ENCODE measurements around the gene MARVELD2.

The MARVELD2 gene

DNA sequence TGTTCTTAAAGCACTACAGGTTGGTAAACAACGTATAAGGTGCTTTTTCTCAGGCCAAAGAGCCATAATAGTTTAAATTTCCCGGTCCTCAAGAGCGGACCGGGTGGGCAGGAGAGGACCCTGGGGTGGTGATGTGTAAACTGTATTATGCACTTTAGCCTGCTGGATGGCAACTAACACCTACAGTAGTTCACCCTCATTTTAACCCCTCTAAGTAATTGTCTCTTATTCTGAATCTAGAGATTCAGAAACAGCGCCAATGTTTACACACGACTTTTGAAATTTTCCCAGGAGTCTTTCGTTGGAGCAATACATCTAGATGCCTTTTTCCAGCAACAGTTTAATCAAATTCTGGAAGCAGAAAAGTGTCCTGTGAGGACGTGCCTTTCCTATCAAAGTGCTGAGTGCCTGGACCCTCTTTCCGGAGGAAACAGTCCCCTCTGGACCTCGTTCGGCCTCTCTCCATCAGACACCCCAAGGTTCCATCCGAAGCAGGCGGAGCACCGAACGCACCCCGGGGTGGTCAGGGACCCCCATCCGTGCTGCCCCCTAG lies 77.0 kb downstream of the MARVELD2 start:
- DNase-seq (ENCODE audit: low read depth in 1 of 2, low spot score in 1 of 2), result no peak

DNA sequence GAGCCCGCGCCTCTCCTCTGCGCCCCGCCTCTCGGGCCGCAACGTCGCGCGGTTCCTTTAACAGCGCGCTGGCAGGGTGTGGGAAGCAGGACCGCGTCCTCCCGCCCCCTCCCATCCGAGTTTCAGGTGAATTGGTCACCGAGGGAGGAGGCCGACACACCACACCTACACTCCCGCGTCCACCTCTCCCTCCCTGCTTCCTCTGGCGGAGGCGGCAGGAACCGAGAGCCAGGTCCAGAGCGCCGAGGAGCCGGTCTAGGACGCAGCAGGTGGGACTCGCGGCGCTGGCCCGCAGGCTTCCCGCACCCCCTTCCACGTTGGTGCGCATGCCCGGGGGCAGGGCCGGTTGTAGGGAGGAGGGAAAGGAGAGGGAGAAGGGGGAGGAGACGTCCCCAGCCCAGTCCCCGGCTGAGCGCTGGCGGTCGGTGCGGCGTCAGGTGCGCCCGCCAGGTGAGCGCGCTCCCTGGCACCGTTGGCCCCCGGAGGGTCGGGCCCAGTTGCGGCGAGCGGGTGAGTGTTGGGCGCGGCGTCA lies 77.5 kb downstream of the MARVELD2 start, which contains the start of gene OCLN:
TSS of gene OCLN (plus strand) at position 400 of the 532 bp plus-strand sequence. CDS start 11,455 bp downstream, outside the sequence.
- DNase-seq (ENCODE audit: low read depth in 1 of 2, low spot score in 1 of 2), result no peak

DNA sequence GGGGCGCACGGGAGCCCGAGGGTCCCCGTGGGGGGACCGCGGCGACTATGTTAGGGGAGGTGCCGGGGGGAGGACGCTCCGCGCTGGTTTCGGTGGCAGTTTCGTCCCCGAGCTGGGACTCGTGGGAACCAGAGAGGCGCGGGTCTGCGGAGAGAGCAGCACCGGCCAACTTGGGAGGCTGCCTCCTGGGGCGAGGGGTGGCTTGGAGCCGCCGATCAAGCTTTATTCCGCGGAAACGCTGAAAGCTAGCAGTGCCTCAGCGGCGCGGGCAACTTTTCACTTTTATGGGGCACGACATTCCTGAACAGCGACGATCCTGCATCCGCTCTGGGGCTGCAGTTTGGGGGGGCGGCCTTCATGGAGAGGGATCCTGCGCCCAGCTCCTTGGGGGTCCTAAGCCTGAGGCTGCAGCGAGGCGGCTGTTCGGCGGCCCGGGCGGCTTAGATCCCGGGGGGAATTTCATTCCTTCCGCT lies 78.0 kb downstream of the MARVELD2 start:
- peak in 1 of 2 donors; percentile 2 for DNase-seq (ENCODE audit: low read depth in 1 of 2, low spot score in 1 of 2)

DNA sequence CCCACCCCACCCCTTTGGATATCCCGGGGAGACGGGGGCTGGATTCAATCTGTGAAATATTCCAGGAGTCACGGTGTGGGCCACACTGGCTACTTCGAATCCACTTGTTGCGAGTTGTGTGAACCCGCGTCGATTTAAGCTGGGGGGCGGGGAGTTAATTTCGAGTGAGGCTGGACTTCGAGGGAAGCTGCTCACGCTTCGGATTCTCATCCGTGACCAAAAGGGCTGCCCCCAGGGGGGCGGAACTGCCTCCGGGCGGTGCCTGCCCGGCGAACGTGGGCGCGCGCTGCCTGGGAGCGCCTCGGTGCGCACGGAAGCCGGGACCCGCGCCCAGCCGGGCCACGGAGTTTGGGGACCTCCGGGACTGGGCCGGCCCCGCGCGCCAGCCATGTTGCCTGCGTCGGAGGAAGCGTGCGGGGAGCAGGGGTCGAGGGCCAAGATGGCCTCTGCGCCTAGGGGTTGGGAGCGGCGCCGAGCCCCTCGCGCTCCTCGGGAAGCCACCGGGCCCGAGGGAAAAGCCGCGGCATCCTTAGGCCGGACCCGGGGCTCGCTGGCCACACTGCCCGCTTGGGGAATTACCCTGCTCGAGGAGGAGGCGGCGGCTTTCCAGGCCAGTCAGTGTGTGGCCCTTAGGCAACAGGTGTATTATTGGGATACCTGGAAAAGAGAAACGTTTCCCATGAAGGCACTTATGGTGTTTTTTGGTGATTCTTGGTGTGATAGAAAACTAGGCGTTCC lies 78.6 kb downstream of the MARVELD2 start:
- DNase-seq (ENCODE audit: low read depth in 1 of 2, low spot score in 1 of 2), result no peak

Measured in stimulated activated CD4-positive, alpha-beta T cell treated with anti-CD3 and anti-CD28 coated beads, Interleukin-15, amount 100 ng/mL, for 1 hour (primary cell).